ENCODE results near the gene GMDS. TPM values are rescaled to one million over a fixed set of nuclear protein-coding genes. Genes with fewer than 3 reads are reported as not detected.

The GMDS gene
- total and polyA plus RNA-seq, 2 of the 4 experiments (the other 2 are of a cell fraction): 7.3 to 21.9 TPM

- Histone ChIP-seq H2BK120ac (ENCODE audit: low read depth, low read length) (peak overlapping the region; percentile 58), H3K9ac (ENCODE audit: low read depth, low read length) (no peak overlapping the region), H4K5ac (ENCODE audit: low read depth, low read length) (peak overlapping the region; percentile 92), H3K27me3 (ENCODE audit: control insufficient read depth, insufficient read depth, low read length) (no peaks in the 10 kb centered on the region), H3K36me3 (ENCODE audit: control insufficient read depth, insufficient read depth, low read length) (no peaks in the 10 kb centered on the region), H4K8ac (ENCODE audit: low read depth in 2 of 2, low read length in 2 of 2) (peak overlapping the region in 1 of 2 experiments; percentile 43; a peak in 2 of 4 replicates), H3K4ac (ENCODE audit: low read depth, low read length) (no peak overlapping the region), H2BK5ac (ENCODE audit: low read depth, low read length, poor library complexity, severe bottlenecking) (peak overlapping the region; percentile 33), H3K4me3 (ENCODE audit: insufficient read depth, low read depth, low read length) (peak overlapping the region; percentile 24; the same call in 1 of the 2 replicates), H4K20me1 (ENCODE audit: insufficient read depth, low read length) (no peaks in the 10 kb centered on the region), H2AK9ac (replicated peaks; ENCODE audit: low read depth, low read length, poor library complexity) (no peak overlapping the region), H2AK5ac (ENCODE audit: low read depth, low read length) (no peak overlapping the region), H3K9me1 (ENCODE audit: insufficient read depth, low read length) (peaks cover 2% of the 10 kb centered on the region; the same call in 1 of the 2 replicates), H4K91ac (ENCODE audit: insufficient read depth, low read depth, low read length) (0 out of 2 replicates have a peak overlapping the region, but pooled peaks have one; percentile 2), H3K79me1 (ENCODE audit: low read depth in 1 of 2, low read length in 2 of 2) (no peaks in the 10 kb centered on the region), H3K9me3 (ENCODE audit: control insufficient read depth, insufficient read depth, low read length) (no peaks in the 10 kb centered on the region), H3K56ac (ENCODE audit: extremely low read depth, insufficient read depth, low read length) (no peak overlapping the region), H3K4me2 (ENCODE audit: low read depth, low read length) (peak overlapping the region; percentile 89), H3K18ac (ENCODE audit: low read depth, low read length) (peak overlapping the region; percentile 86), H2AFZ (replicated peaks; ENCODE audit: low read length, poor library complexity) (peak overlapping the region; percentile 15), H3K23ac (ENCODE audit: low read depth, low read length) (no peak overlapping the region), H3K27ac (ENCODE audit: insufficient read depth, low read length) (peak overlapping the region; percentile 51), H3K4me1 (ENCODE audit: control insufficient read depth, insufficient read depth, low read length) (peaks cover 9% of the 10 kb centered on the region), H3K14ac (replicated peaks; ENCODE audit: low read depth, low read length) (no peak overlapping the region; the same call in 1 of the 2 replicates), H2BK20ac (ENCODE audit: low read depth, low read length) (no peak overlapping the region), H2BK15ac (ENCODE audit: low read depth, low read length) (0 out of 3 replicates have a peak overlapping the region, but pooled peaks have one; percentile 45)
- no TSS peak for BruUV-seq (replicated peaks)
- TF ChIP-seq RFX5 (IDR thresholded peaks at IDR 0.05; ENCODE audit: low read depth, low read length) (no peak), CTCF (conservative IDR thresholded peaks at IDR 0.05; ENCODE audit: low read depth, low read length) (no peak), POLR2A (IDR thresholded peaks at IDR 0.05; ENCODE audit: low read depth, low read length) (no peak), RCOR1 (IDR thresholded peaks at IDR 0.05; ENCODE audit: insufficient replicate concordance, low read length) (no peak), MXI1 (IDR thresholded peaks at IDR 0.05; ENCODE audit: borderline replicate concordance, low read depth, low read length) (no peak), MAZ (IDR thresholded peaks at IDR 0.05; ENCODE audit: borderline replicate concordance, low read depth, low read length) (no peak)
- WGBS, 2 experiments (ENCODE audit: extremely low coverage in 2 of 2, insufficient read length in 1 of 2): 10% methylated on average over 2 of the region's 11 CpGs; no CpG with 5 or more reads in 1 of the 2 experiments
- dilution Hi-C loops (cut with HindIII; ENCODE audit: low sequenced_read_pairs, unreplicated experiment) (no loop called here), in situ Hi-C loops (cut with MboI; ENCODE audit: low sequenced_read_pairs) (no loop called here), intact Hi-C loops (cut with micrococcal nuclease) (loop anchor here (10.0 kb wide), 1 partner anchor 284 kb away; no protein-coding TSS in a partner anchor)
- ATAC-seq (ENCODE audit: low read depth): peak; percentile 9; the same call in 1 of the 2 replicates
- DNase-seq: no peak
- POLR2A ChIA-PET (ENCODE audit: unreplicated experiment): no interaction called here
- CTCF ChIA-PET: no interaction called here
Measured at GRCh38 chr6:1821164-1821512, 424.3 kb downstream of the GMDS start.
